AG09319 (cell line): ENCODE data around the gene FBP1.

Experiments
- DNase-seq: peaks from one replicate; pipeline ENCODE4 v3.0.0-alpha.2; 2010; ENCODE audit warnings: low read depth; ENCODE audit errors: extremely low read depth
- CTCF ChIP-seq: IDR thresholded peaks from 2 replicates; pipeline ENCODE4 v1.5.1; 2011; ENCODE audit warnings: low read depth, mild to moderate bottlenecking, inconsistent platforms, low read length, moderate library complexity

Gene FBP1

GRCh38 chr9:94643741-94644140, 4.4 kb upstream of the FBP1 start:
- no peak for TF ChIP-seq CTCF
- DNase-seq = no peak

- no peak for TF ChIP-seq CTCF
- no peak for DNase-seq
Measured at GRCh38 chr9:94643176-94643575, 3.9 kb upstream of the FBP1 start.

- DNase-seq = no peak
- no peak for TF ChIP-seq CTCF
Measured at GRCh38 chr9:94642501-94642900, 3.2 kb upstream of the FBP1 start.

DNA sequence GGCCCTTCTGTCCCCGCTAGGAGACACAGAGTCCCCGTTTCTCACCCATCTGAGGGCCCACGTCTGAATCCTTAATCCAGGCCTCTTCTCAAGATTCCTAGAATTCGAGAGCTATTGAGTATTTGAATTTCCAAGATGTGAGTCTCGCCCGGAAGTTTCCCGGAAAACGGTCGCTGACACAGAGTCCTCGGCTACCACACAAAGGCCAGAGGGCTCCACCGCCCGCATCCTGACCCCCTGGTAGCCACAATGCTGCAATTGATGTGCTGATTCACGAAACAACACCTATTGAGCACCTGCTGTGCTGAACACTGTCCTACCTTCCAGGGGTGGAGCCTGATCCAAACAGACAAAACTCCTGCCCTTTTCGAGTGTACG, 670 bp upstream of the FBP1 start:
- no peak for DNase-seq
- no peak for TF ChIP-seq CTCF

- no peak for DNase-seq
- TF ChIP-seq CTCF = no peak
Measured at GRCh38 chr9:94638335-94639060, 820 bp downstream of the FBP1 start.

GRCh38 chr9:94632737-94633136, 6.6 kb downstream of the FBP1 start:
- no peak for TF ChIP-seq CTCF
- DNase-seq = peak; percentile 14

- DNase-seq = no peak
- no peak for TF ChIP-seq CTCF
Measured at GRCh38 chr9:94631599-94631998, 7.7 kb downstream of the FBP1 start.
